GM21447 (cell line): Measurements from ENCODE around the gene NDUFAF7.
"Not testable (repeated sequence)": the region's sequence is repeated elsewhere in the genome, so short reads cannot be mapped to it uniquely, and the experiment has no call there.

Experiments used
- ATAC-seq: cut with Tn5 transposase; IDR thresholded peaks from one replicate; pipeline ENCODE4 v1.9.1; 2021; ENCODE audit not compliant: unreplicated experiment

Gene NDUFAF7

GRCh38 chr2:37211939-37212338 lies 19.5 kb upstream of the NDUFAF7 start:
- no peak for ATAC-seq

- ATAC-seq = no peak
Measured at GRCh38 chr2:37215250-37215649, 16.2 kb upstream of the NDUFAF7 start.

- no peak for ATAC-seq
Measured at GRCh38 chr2:37219046-37219445, 12.4 kb upstream of the NDUFAF7 start.

GRCh38 chr2:37223131-37223530 lies 8.3 kb upstream of the NDUFAF7 start:
- ATAC-seq = no peak

GRCh38 chr2:37224063-37224462 lies 7.4 kb upstream of the NDUFAF7 start:
- ATAC-seq = no peak

- ATAC-seq = not testable (repeated sequence)
Measured at GRCh38 chr2:37225129-37225528, 6.3 kb upstream of the NDUFAF7 start.

- ATAC-seq = no peak
Measured at GRCh38 chr2:37226863-37227262, 4.6 kb upstream of the NDUFAF7 start.

GRCh38 chr2:37228788-37229187 lies 2.7 kb upstream of the NDUFAF7 start:
- no peak for ATAC-seq

GRCh38 chr2:37230581-37230980 lies 877 bp upstream of the NDUFAF7 start:
- no peak for ATAC-seq

- ATAC-seq = peak; percentile 12
Measured at GRCh38 chr2:37232131-37232933, 874 bp downstream of the NDUFAF7 start.

- ATAC-seq = no peak
Measured at GRCh38 chr2:37243435-37243834, 12.0 kb downstream of the NDUFAF7 start.

- ATAC-seq = peak; percentile 93
Measured at GRCh38 chr2:37244017-37244416, 12.6 kb downstream of the NDUFAF7 start.

- no peak for ATAC-seq
Measured at GRCh38 chr2:37244755-37245154, 13.3 kb downstream of the NDUFAF7 start.

- ATAC-seq = no peak
Measured at GRCh38 chr2:37246205-37246604, 14.7 kb downstream of the NDUFAF7 start.

- no peak for ATAC-seq
Measured at GRCh38 chr2:37250869-37251740, 19.6 kb downstream of the NDUFAF7 start.

- ATAC-seq = no peak
Measured at GRCh38 chr2:37262522-37262921, 31.1 kb downstream of the NDUFAF7 start.

GRCh38 chr2:37263839-37264238 lies 32.4 kb downstream of the NDUFAF7 start:
- no peak for ATAC-seq

- no peak for ATAC-seq
Measured at GRCh38 chr2:37267685-37268084, 36.2 kb downstream of the NDUFAF7 start.

- ATAC-seq = no peak
Measured at GRCh38 chr2:37268111-37268510, 36.7 kb downstream of the NDUFAF7 start.

GRCh38 chr2:37271376-37272067 lies 40.1 kb downstream of the NDUFAF7 start:
- ATAC-seq = no peak

- ATAC-seq = no peak
Measured at GRCh38 chr2:37274359-37274965, 43.0 kb downstream of the NDUFAF7 start.
